Activated CD8-positive, alpha-beta T cell treated with anti-CD3 and anti-CD28 coated beads for 36 hours (primary cell): ENCODE results near the gene RNF220. TPM values are rescaled to one million over a fixed set of nuclear protein-coding genes. Genes with fewer than 3 reads are reported as not detected.

Experiments
- ATAC-seq: fragments of 200-7000 bp; cut with Tn5 transposase; one replicate; pipeline ENCODE4 v1.10.0; 2021; ENCODE audit warnings: mild to moderate bottlenecking, moderate library complexity
- CTCF ChIA-PET: fragments of 350-600 bp; sonication (Branson Sonifier 250); formaldehyde crosslinking; loops from one replicate; lab custom pipeline; 2021; ENCODE audit warnings: antibody characterized with exemption; lab: Charles Lee
- POLR2A ChIA-PET: fragments of 350-600 bp; sonication (Branson Sonifier 250); formaldehyde crosslinking; loops from one replicate; lab custom pipeline; 2021; ENCODE audit warnings: antibody characterized with exemption; lab: Charles Lee
- DNase-seq: peaks from one replicate; pipeline ENCODE4 v3.0.0-alpha.2; 2020
- H3K27ac Mint-ChIP-seq: one replicate; pipeline ENCODE4 v1.8.0; 2021; ENCODE audit warnings: mild to moderate bottlenecking, mixed read lengths
- H3K27me3 Mint-ChIP-seq: one replicate; pipeline ENCODE4 v1.8.0; 2021; ENCODE audit warnings: mixed read lengths
- H3K36me3 Mint-ChIP-seq: one replicate; pipeline ENCODE4 v1.8.0; 2021; ENCODE audit warnings: low read depth, mixed read lengths
- H3K4me1 Mint-ChIP-seq: one replicate; pipeline ENCODE4 v1.8.0; 2021; ENCODE audit warnings: low read depth, mixed read lengths
- H3K4me3 Mint-ChIP-seq: one replicate; pipeline ENCODE4 v1.8.0; 2021; ENCODE audit warnings: mild to moderate bottlenecking, moderate library complexity, mixed read lengths
- H3K9me3 Mint-ChIP-seq: one replicate; pipeline ENCODE4 v1.8.0; 2021; ENCODE audit warnings: mixed read lengths
- CTCF ChIP-seq: fragments of 200-600 bp; IDR thresholded peaks from one replicate; pipeline ENCODE4 v1.8.0; 2022; ENCODE audit warnings: antibody characterized with exemption, mild to moderate bottlenecking
- intact Hi-C: fragments of 100-400 bp; cut with micrococcal nuclease; formaldehyde crosslinking; loops from one replicate; pipeline ENCODE4 v1.10.0; 2022
- total RNA-seq, 2 experiments: library from RNA; stranded (reverse); gene quantifications; one replicate each; pipeline ENCODE4 v1.2.3, GENCODE V29; 2021

Gene RNF220
- total RNA-seq, 2 experiments from 2014 or later: 71.9 to 79.1 TPM

GRCh38 chr1:44644806-44645205 is 239.8 kb downstream of the RNF220 start:
- Mint-ChIP-seq H3K9me3 (no peaks in the 10 kb centered on the region), H3K27ac (no peak overlapping the region), H3K4me3 (no peak overlapping the region), H3K4me1 (no peaks in the 10 kb centered on the region), H3K27me3 (no peaks in the 10 kb centered on the region), H3K36me3 (peaks cover 29% of the 10 kb centered on the region)
- TF ChIP-seq CTCF: no peak
- ChIA-PET POLR2A (interaction anchor here (6.4 kb wide), 1 partner anchor 14 kb away, joined by 71 read pairs; no protein-coding TSS in a partner anchor), CTCF (no interaction called here)
- intact Hi-C loops: no loop called here
- no peak for ATAC-seq
- no peak for DNase-seq

- no peak for DNase-seq
- no peaks in the 10 kb centered on the region for H3K4me1 Mint-ChIP-seq
Observed at GRCh38 chr1:44645476-44646244, 240.6 kb downstream of the RNF220 start.

GRCh38 chr1:44646261-44647110 is 241.4 kb downstream of the RNF220 start:
- intact Hi-C loops: no loop called here
- no peaks in the 10 kb centered on the region for H3K4me1 Mint-ChIP-seq
- ChIA-PET POLR2A (interaction anchor here (0.7 to 3.5 kb wide), 6 partner anchors 9 to 85 kb away, joined by 3 to 17 read pairs (median 4); no protein-coding TSS in a partner anchor), CTCF (interaction anchor here (0.6 to 2.4 kb wide), 4 partner anchors 37 to 341 kb away, joined by 3 to 12 read pairs (median 6); no protein-coding TSS in a partner anchor)
- no peaks in the 10 kb centered on the region for H3K9me3 Mint-ChIP-seq
- no peak for TF ChIP-seq CTCF
- ATAC-seq: no peak
- DNase-seq: no peak
- H3K36me3 Mint-ChIP-seq: peaks cover 29% of the 10 kb centered on the region
- H3K27me3 Mint-ChIP-seq: no peaks in the 10 kb centered on the region
- no peak overlapping the region for H3K27ac Mint-ChIP-seq
- no peak overlapping the region for H3K4me3 Mint-ChIP-seq

More at GRCh38 chr1:44645476-44646244, 240.6 kb downstream of the RNF220 start:
- TF ChIP-seq CTCF: no peak
- H3K4me3 Mint-ChIP-seq: no peak overlapping the region
- no peak for ATAC-seq
- no peaks in the 10 kb centered on the region for H3K9me3 Mint-ChIP-seq
- no peak overlapping the region for H3K27ac Mint-ChIP-seq
- H3K27me3 Mint-ChIP-seq: no peaks in the 10 kb centered on the region
- ChIA-PET CTCF (interaction anchor here (2.4 kb wide), 1 partner anchor 36 kb away, joined by 12 read pairs; no protein-coding TSS in a partner anchor), POLR2A (interaction anchor here (0.9 to 3.5 kb wide), 3 partner anchors 13 to 86 kb away, joined by 3 to 16 read pairs (median 5); no protein-coding TSS in a partner anchor)
- intact Hi-C loops: no loop called here
- H3K36me3 Mint-ChIP-seq: peaks cover 32% of the 10 kb centered on the region

- DNase-seq: no peak
- no peak for TF ChIP-seq CTCF
- peaks cover 23% of the 10 kb centered on the region for H3K36me3 Mint-ChIP-seq
- no peak for ATAC-seq
- no peak overlapping the region for H3K27ac Mint-ChIP-seq
- no peaks in the 10 kb centered on the region for H3K27me3 Mint-ChIP-seq
- no peaks in the 10 kb centered on the region for H3K9me3 Mint-ChIP-seq
- ChIA-PET CTCF (interaction anchor here (0.8 to 2.4 kb wide), 4 partner anchors 17 to 270 kb away, joined by 3 to 12 read pairs (median 7); no protein-coding TSS in a partner anchor), POLR2A (interaction anchor here (1.0 to 3.5 kb wide), 3 partner anchors 10 to 25 kb away, joined by 3 to 17 read pairs (median 16); no protein-coding TSS in a partner anchor)
- no peaks in the 10 kb centered on the region for H3K4me1 Mint-ChIP-seq
- H3K4me3 Mint-ChIP-seq: no peak overlapping the region
- intact Hi-C loops: no loop called here
Observed at GRCh38 chr1:44647896-44648295, 242.8 kb downstream of the RNF220 start.
